Measurements from ENCODE around the gene SCYGR3. TPM values are rescaled to one million over a fixed set of nuclear protein-coding genes. Genes with fewer than 3 reads are reported as not detected.
A peak's percentile ranks its signal among the peaks of the same experiment; 100 is the strongest.

Gene SCYGR3
- total RNA-seq, 4 donors from 2014 or later: not detected

DNA sequence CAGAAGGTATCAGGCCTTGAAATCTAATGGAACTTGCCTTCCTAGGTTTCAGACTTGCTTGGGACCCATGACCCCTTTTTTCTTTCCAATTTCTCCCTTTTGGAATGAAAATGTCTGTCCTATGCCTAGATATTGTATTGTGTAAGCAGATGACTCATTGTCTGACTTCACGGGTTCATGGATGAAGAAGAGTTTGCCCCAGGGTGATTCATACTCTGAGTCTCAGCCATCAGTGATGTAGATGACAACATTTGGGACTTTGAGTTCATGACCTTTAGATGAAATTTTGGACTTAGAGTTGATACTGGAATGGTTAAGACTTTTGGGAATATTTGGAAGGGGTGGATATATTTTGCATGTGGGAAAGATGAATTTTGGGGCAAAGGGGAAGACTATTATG lies 40.8 kb upstream of the SCYGR3 start:
- no peak overlapping the region for H3K4me3 ChIP-seq
- H3K27ac ChIP-seq: no peak overlapping the region
- H3K27me3 ChIP-seq: no peaks in the 10 kb centered on the region
- TF ChIP-seq, protein P1, sequence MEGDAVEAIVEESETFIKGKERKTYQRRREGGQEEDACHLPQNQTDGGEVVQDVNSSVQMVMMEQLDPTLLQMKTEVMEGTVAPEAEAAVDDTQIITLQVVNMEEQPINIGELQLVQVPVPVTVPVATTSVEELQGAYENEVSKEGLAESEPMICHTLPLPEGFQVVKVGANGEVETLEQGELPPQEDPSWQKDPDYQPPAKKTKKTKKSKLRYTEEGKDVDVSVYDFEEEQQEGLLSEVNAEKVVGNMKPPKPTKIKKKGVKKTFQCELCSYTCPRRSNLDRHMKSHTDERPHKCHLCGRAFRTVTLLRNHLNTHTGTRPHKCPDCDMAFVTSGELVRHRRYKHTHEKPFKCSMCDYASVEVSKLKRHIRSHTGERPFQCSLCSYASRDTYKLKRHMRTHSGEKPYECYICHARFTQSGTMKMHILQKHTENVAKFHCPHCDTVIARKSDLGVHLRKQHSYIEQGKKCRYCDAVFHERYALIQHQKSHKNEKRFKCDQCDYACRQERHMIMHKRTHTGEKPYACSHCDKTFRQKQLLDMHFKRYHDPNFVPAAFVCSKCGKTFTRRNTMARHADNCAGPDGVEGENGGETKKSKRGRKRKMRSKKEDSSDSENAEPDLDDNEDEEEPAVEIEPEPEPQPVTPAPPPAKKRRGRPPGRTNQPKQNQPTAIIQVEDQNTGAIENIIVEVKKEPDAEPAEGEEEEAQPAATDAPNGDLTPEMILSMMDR (IDR thresholded peaks at IDR 0.05): no peak
- TF ChIP-seq POLR2AphosphoS5 (IDR thresholded peaks at IDR 0.05): peak in 1 of 3 donors; percentile 30
- intact Hi-C loops (cut with DNase I; ENCODE audit: low total_unique reads): loop anchor here (5.0 kb wide), 2 partner anchors 112 to 183 kb away; partner anchors contain the start of gene AGFG1
- no peaks in the 10 kb centered on the region for H3K9me3 ChIP-seq
- H3K4me1 ChIP-seq: peaks cover 0 to 10% (median 3%) of the 10 kb centered on the region in 4 donors
- H3K36me3 ChIP-seq: no peaks in the 10 kb centered on the region
- in situ Hi-C loops (cut with MboI; ENCODE audit: low pct_ligation_motif_present in 1 of 4, low pct_unique_long_range_greater_than_20kb in 1 of 4, low sequenced_read_pairs in 3 of 4): loop anchor here in 2 of 4 donors (25.0 kb wide), 2 partner anchors 107 to 207 kb away; partner anchors contain the start of gene DAW1 (in 1 of the 2)
- 29 to 44% methylated on average over 1 of the region's 1 CpG for WGBS, 2 donors (ENCODE audit: low coverage in 1 of 2)
- no peak for DNase-seq

DNA sequence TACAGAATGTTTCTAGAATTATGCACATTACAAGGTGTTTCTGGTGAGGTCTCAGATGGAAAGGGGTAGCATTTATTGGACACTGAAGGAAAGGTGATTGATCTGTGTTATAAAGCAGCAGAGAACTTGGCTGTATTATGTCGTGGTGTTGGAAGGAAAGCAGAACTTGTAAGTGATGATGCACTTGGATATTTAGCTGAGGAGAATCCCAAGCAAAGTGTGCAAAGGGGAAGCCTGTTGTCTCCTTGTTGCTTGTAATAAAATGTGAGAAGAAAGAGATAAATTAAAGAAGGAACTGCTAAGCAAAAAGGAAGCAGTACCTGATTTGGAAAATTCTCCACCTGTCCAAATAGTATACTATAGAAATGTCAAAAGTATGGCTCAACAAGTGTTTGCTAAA lies 39.8 kb upstream of the SCYGR3 start:
- Histone ChIP-seq H3K27ac (no peak overlapping the region), H3K36me3 (no peaks in the 10 kb centered on the region), H3K9me3 (no peaks in the 10 kb centered on the region), H3K4me3 (no peak overlapping the region), H3K4me1 (peaks cover 0 to 10% (median 3%) of the 10 kb centered on the region in 4 donors), H3K27me3 (no peaks in the 10 kb centered on the region)
- intact Hi-C loops (cut with DNase I; ENCODE audit: low total_unique reads): no loop called here
- no peak for DNase-seq
- TF ChIP-seq EP300 (IDR thresholded peaks at IDR 0.05; ENCODE audit: low read depth) (no peak), POLR2AphosphoS5 (IDR thresholded peaks at IDR 0.05) (no peak), POLR2A (IDR thresholded peaks at IDR 0.05) (no peak)
- TF ChIP-seq, protein P1 (IDR thresholded peaks at IDR 0.05): no peak
- in situ Hi-C loops (cut with MboI; ENCODE audit: low pct_ligation_motif_present in 1 of 4, low pct_unique_long_range_greater_than_20kb in 1 of 4, low sequenced_read_pairs in 3 of 4): loop anchor here in 2 of 4 donors (25.0 kb wide), 2 partner anchors 108 to 208 kb away; partner anchors contain the start of gene DAW1 (in 1 of the 2)
- WGBS, 2 donors (ENCODE audit: low coverage in 1 of 2): 65% methylated on average over 1 of the region's 1 CpG; no CpG with 5 or more reads in 1 of the 2 donors

DNA sequence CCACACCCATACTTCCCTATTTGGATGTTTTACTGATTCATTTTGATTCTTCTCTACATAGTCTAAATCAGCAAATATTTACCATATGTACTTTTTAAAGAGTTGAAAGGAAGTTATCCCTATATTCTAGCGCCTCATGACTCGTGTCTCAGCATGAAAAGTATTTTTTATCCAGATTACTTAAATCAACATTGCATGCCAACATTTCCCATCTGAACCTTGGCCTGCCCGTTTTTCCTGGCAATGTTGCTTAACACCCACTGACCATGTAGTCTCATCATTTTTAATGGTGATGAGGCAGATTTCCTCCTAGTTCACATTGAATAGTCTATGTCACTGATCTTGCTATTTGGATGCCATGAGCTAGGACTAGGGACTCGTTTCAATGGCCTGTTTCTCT lies 38.8 kb upstream of the SCYGR3 start:
- H3K27ac ChIP-seq: no peak overlapping the region
- no peaks in the 10 kb centered on the region for H3K9me3 ChIP-seq
- DNase-seq: no peak
- intact Hi-C loops (cut with DNase I; ENCODE audit: low total_unique reads): no loop called here
- H3K4me3 ChIP-seq: no peak overlapping the region
- H3K27me3 ChIP-seq: no peaks in the 10 kb centered on the region
- peaks cover 0 to 7% (median 2%) of the 10 kb centered on the region in 4 donors for H3K4me1 ChIP-seq
- WGBS, 2 donors (ENCODE audit: low coverage in 1 of 2): 24 to 31% methylated on average over 4 of the region's 4 CpGs
- TF ChIP-seq POLR2AphosphoS5 (IDR thresholded peaks at IDR 0.05) (no peak), EP300 (IDR thresholded peaks at IDR 0.05; ENCODE audit: low read depth) (no peak), POLR2A (IDR thresholded peaks at IDR 0.05) (no peak)
- TF ChIP-seq, protein P1 (IDR thresholded peaks at IDR 0.05): no peak
- in situ Hi-C loops (cut with MboI; ENCODE audit: low pct_ligation_motif_present in 1 of 4, low pct_unique_long_range_greater_than_20kb in 1 of 4, low sequenced_read_pairs in 3 of 4): loop anchor here in 2 of 4 donors (25.0 kb wide), 2 partner anchors 109 to 209 kb away; partner anchors contain the start of gene DAW1 (in 1 of the 2)
- H3K36me3 ChIP-seq: no peaks in the 10 kb centered on the region

DNA sequence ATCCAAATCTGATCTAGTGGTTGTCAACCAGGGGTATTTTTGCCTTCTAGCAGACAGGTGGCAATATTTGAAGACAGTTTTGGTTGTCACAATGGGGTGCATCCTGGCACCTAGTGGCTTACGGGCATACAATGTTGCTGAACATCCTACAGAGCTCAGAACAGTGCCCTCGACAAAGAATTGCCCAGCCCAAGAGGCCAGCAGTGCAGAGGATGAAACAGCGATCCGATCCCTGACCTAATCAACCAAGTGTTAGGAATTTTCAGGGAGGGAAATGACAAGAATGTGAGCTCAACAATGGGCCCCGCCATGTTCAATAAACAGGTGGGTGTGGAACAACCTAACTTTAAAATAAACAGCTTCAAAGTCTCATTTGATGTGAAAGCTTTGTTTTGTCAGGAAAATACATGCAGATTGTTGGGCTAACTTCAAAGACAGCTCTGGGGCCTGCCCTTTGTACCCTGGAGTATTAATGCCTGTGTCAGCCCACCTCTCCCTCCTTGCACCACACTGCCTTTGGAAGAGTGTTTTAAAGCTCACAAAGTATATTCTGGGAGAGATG lies 29.4 kb upstream of the SCYGR3 start:
- Histone ChIP-seq H3K9me3 (no peaks in the 10 kb centered on the region), H3K4me3 (no peak overlapping the region), H3K4me1 (no peaks in the 10 kb centered on the region), H3K27me3 (no peaks in the 10 kb centered on the region), H3K27ac (no peak overlapping the region), H3K36me3 (no peaks in the 10 kb centered on the region)
- in situ Hi-C loops (cut with MboI; ENCODE audit: low pct_ligation_motif_present in 1 of 4, low pct_unique_long_range_greater_than_20kb in 1 of 4, low sequenced_read_pairs in 3 of 4): no loop called here
- TF ChIP-seq POLR2AphosphoS5 (IDR thresholded peaks at IDR 0.05) (no peak), EP300 (IDR thresholded peaks at IDR 0.05; ENCODE audit: low read depth) (no peak), POLR2A (IDR thresholded peaks at IDR 0.05) (no peak)
- TF ChIP-seq, protein P1 (IDR thresholded peaks at IDR 0.05): no peak
- no peak for DNase-seq
- intact Hi-C loops (cut with DNase I; ENCODE audit: low total_unique reads): no loop called here
- WGBS, 2 donors (ENCODE audit: low coverage in 1 of 2): 72% methylated on average over 5 of the region's 5 CpGs; no CpG with 5 or more reads in 1 of the 2 donors

All from transverse colon (tissue), 4 donors.